HepG2 (cell line): ENCODE data around the gene F8. TPM values are rescaled to one million over a fixed set of nuclear protein-coding genes. Genes with fewer than 3 reads are reported as not detected.

ENCODE experiments used
- ARNT2 ChIP-seq: sonication (generic); formaldehyde crosslinking; IDR thresholded peaks from 2 replicates; pipeline ENCODE4 v1.8.0; 2022; ENCODE audit warnings: mild to moderate bottlenecking, low read depth, missing genetic modification reagents, moderate library complexity
- ETV6 ChIP-seq: sonication (generic); formaldehyde crosslinking; conservative IDR thresholded peaks from 2 replicates; pipeline ENCODE4 v1.4.0; 2020; ENCODE audit warnings: missing genetic modification reagents
- NR0B2 ChIP-seq: sonication (generic); formaldehyde crosslinking; IDR thresholded peaks from 2 replicates; pipeline ENCODE4 v1.4.0; 2020; ENCODE audit warnings: mild to moderate bottlenecking, missing genetic modification reagents
- RERE ChIP-seq: IDR thresholded peaks from 2 replicates; pipeline ENCODE4 v1.6.1; 2016; ENCODE audit warnings: low read depth, missing genetic modification reagents, missing compliant biosample characterization
- RXRA ChIP-seq: sonication (generic); formaldehyde crosslinking; IDR thresholded peaks from 2 replicates; pipeline ENCODE4 v1.5.1; 2020; ENCODE audit warnings: missing genetic modification reagents
- SRY ChIP-seq: sonication (generic); formaldehyde crosslinking; IDR thresholded peaks from 2 replicates; pipeline ENCODE4 v1.8.0; 2022; ENCODE audit warnings: mild to moderate bottlenecking, missing genetic modification reagents
- TARDBP ChIP-seq: sonication (generic); formaldehyde crosslinking; IDR thresholded peaks from 2 replicates; pipeline ENCODE4 v1.8.0; 2022; ENCODE audit warnings: mild to moderate bottlenecking, missing genetic modification reagents
- THAP11 ChIP-seq: IDR thresholded peaks from 2 replicates; pipeline ENCODE4 v1.6.1; 2016; ENCODE audit warnings: missing biosample characterization, missing genetic modification reagents
- YEATS4 ChIP-seq: sonication (generic); formaldehyde crosslinking; IDR thresholded peaks from 2 replicates; pipeline ENCODE4 v1.4.0; 2020; ENCODE audit warnings: missing genetic modification reagents, borderline replicate concordance
- ZBTB25 ChIP-seq: IDR thresholded peaks from 2 replicates; pipeline ENCODE4 v1.6.1; 2018; ENCODE audit warnings: missing genetic modification reagents
- ZIK1 ChIP-seq: sonication (generic); formaldehyde crosslinking; IDR thresholded peaks from 2 replicates; pipeline ENCODE4 v1.5.0; 2020; ENCODE audit warnings: mild to moderate bottlenecking, low read depth, missing genetic modification reagents, borderline replicate concordance
- ZNF609 ChIP-seq: sonication (generic); formaldehyde crosslinking; IDR thresholded peaks from 2 replicates; pipeline ENCODE4 v1.4.0; 2020; ENCODE audit warnings: mild to moderate bottlenecking, missing genetic modification reagents, borderline replicate concordance
- ZSCAN20 ChIP-seq: sonication (generic); formaldehyde crosslinking; IDR thresholded peaks from 2 replicates; pipeline ENCODE4 v1.4.0; 2020; ENCODE audit warnings: missing genetic modification reagents, mild to moderate bottlenecking, borderline replicate concordance
- ZSCAN25 ChIP-seq: sonication (generic); formaldehyde crosslinking; IDR thresholded peaks from 2 replicates; pipeline ENCODE4 v1.8.0; 2022; ENCODE audit warnings: mild to moderate bottlenecking, missing genetic modification reagents
- polyA plus RNA-seq, 8 experiments: library from polyadenylated mRNA; depleted of rRNA in 3 of 8; stranded (reverse) in 7 of 8; unstranded in 1 of 8; fragments of >200 nt; fragmentation: Illumina TruSeq in 4 of 8; extraction: Trizol in 4 of 8; gene quantifications; 2 replicates each; pipeline versions ENCODE4 v1.2.1 to v1.2.3, GENCODE V29; 2011 to 2016; ENCODE audit warnings: low read depth in 4 of 8, missing spikeins in 1 of 8, mixed read lengths in 1 of 8; ENCODE audit not compliant: insufficient read depth in 1 of 8
- total RNA-seq, 5 experiments: library from RNA; depleted of rRNA; stranded (reverse); fragments of >200 nt; fragmentation: Illumina TruSeq; extraction: Trizol; gene quantifications; 2 replicates each; pipeline ENCODE4 v1.2.3, GENCODE V29; 2016; ENCODE audit warnings: low read depth in 1 of 5

Gene F8
- total and polyA plus RNA-seq, 2 of the 13 experiments (the other 11 are each of a cell fraction or from before 2014, with no cell fraction given) = 0.29 to 0.61 TPM

GRCh38 chrX:155026727-155027508 is 4.4 kb upstream of the F8 start, which contains the start of gene FUNDC2 (continued):
- TF ChIP-seq ZSCAN25 (CRISPR knock-in tag) (no peak), THAP11 (peak; percentile 77), RERE (CRISPR knock-in tag) (no peak), YEATS4 (peak; percentile 76; the same call in 1 of the 2 replicates), ZBTB25 (peak; percentile 92), NR0B2 (no peak), ETV6 (CRISPR knock-in tag) (no peak), ARNT2 (CRISPR knock-in tag) (peak; percentile 60; the same call in 1 of the 2 replicates), ZIK1 (no peak), ZNF609 (peak; percentile 60; the same call in 1 of the 2 replicates), SRY (0 out of 2 replicates have a peak, but pooled peaks have one; percentile 65), TARDBP (CRISPR knock-in tag) (no peak), ZSCAN20 (CRISPR knock-in tag) (no peak), RXRA (CRISPR knock-in tag) (no peak)
